CD4-positive, alpha-beta T cell (primary cell): ENCODE results near the gene FMNL2. TPM values are rescaled to one million over a fixed set of nuclear protein-coding genes. Genes with fewer than 3 reads are reported as not detected.

ENCODE experiments used
- ATAC-seq: fragments of 200-7000 bp; cut with Tn5 transposase; one replicate; pipeline ENCODE4 v1.10.0; 2022; ENCODE audit warnings: mild to moderate bottlenecking; ENCODE audit not compliant: poor library complexity
- CTCF ChIA-PET: fragments of 350-600 bp; sonication (Branson Sonifier 250); formaldehyde crosslinking; loops from one replicate; lab custom pipeline; 2021; ENCODE audit warnings: antibody characterized with exemption, inconsistent platforms; lab: Charles Lee
- POLR2A ChIA-PET: fragments of 350-600 bp; sonication (Branson Sonifier 250); formaldehyde crosslinking; loops from one replicate; lab custom pipeline; 2021; ENCODE audit warnings: antibody characterized with exemption, inconsistent platforms; lab: Charles Lee
- DNase-seq, 14 experiments: peaks; one replicate each; pipeline ENCODE4 v3.0.0-alpha.2; 2013 to 2020; ENCODE audit warnings: mixed read lengths in 2 of 14
- H3K27ac ChIP-seq, 2 donors: one replicate each; pipeline versions ENCODE4 v1.5.1 to v1.7.0; 2013; ENCODE audit warnings: low read length in 2 of 2, low read depth in 1 of 2, mild to moderate bottlenecking in 1 of 2
- H3K27me3 ChIP-seq, 2 experiments: 1 replicate in 1 of 2; 2 replicates in 1 of 2; pipeline versions ENCODE4 v1.6.1 to v1.7.0; 2013; ENCODE audit warnings: low read length in 2 of 2, control low read depth in 1 of 2, mild to moderate bottlenecking in 1 of 2, moderate library complexity in 1 of 2; ENCODE audit not compliant: insufficient read depth in 2 of 2, control insufficient read depth in 1 of 2
- H3K36me3 ChIP-seq: one replicate; pipeline ENCODE4 v1.6.1; 2013; ENCODE audit warnings: low read length, control low read depth; ENCODE audit not compliant: insufficient read depth
- H3K4me1 ChIP-seq: one replicate; pipeline ENCODE4 v1.6.1; 2013; ENCODE audit warnings: low read length, control low read depth; ENCODE audit not compliant: insufficient read depth
- H3K4me3 ChIP-seq: one replicate; pipeline ENCODE4 v1.5.1; 2013; ENCODE audit warnings: mild to moderate bottlenecking, low read length, moderate library complexity
- H3K9me3 ChIP-seq, 2 experiments: 1 replicate in 1 of 2; 2 replicates in 1 of 2; pipeline versions ENCODE4 v1.6.1 to v1.7.0; 2013; ENCODE audit warnings: low read length in 2 of 2, mild to moderate bottlenecking in 2 of 2, control low read depth in 1 of 2, moderate library complexity in 1 of 2; ENCODE audit not compliant: control insufficient read depth in 1 of 2, insufficient read depth in 1 of 2
- H3K27ac Mint-ChIP-seq: one replicate; pipeline ENCODE4 v1.8.0; 2020; ENCODE audit warnings: mixed read lengths
- H3K27me3 Mint-ChIP-seq: one replicate; pipeline ENCODE4 v1.8.0; 2021; ENCODE audit warnings: mixed read lengths
- H3K36me3 Mint-ChIP-seq: one replicate; pipeline ENCODE4 v1.8.0; 2021; ENCODE audit warnings: low read depth, mixed read lengths
- H3K4me1 Mint-ChIP-seq: one replicate; pipeline ENCODE4 v1.8.0; 2021; ENCODE audit warnings: low read depth, mixed read lengths
- H3K4me3 Mint-ChIP-seq: one replicate; pipeline ENCODE4 v1.8.0; 2020; ENCODE audit warnings: mild to moderate bottlenecking, mixed read lengths
- H3K9me3 Mint-ChIP-seq: one replicate; pipeline ENCODE4 v1.8.0; 2020; ENCODE audit warnings: mixed read lengths
- intact Hi-C, 2 experiments: fragments of 100-400 bp; cut with DNase I in 1 of 2; cut with micrococcal nuclease in 1 of 2; formaldehyde crosslinking; loops; one replicate each; pipeline versions ENCODE4 v1.15.1 to v1.9.0; 2023 to 2025; cut with DNase I, micrococcal nuclease
- total RNA-seq, 174 experiments: library from RNA in 2 of 174; stranded (reverse) in 2 of 174; gene quantifications; one replicate each; pipeline ENCODE4 v1.2.3 and lab custom pipeline; 2021 to 2026
- TF ChIP-seq, protein P1 (sequence below): fragments of 200-600 bp; IDR thresholded peaks from one replicate; pipeline ENCODE4 v1.8.0; 2022; ENCODE audit warnings: antibody characterized with exemption, mild to moderate bottlenecking

The FMNL2 gene
- total RNA-seq, 2 experiments from 2014 or later: 0.30 to 0.31 TPM

DNA sequence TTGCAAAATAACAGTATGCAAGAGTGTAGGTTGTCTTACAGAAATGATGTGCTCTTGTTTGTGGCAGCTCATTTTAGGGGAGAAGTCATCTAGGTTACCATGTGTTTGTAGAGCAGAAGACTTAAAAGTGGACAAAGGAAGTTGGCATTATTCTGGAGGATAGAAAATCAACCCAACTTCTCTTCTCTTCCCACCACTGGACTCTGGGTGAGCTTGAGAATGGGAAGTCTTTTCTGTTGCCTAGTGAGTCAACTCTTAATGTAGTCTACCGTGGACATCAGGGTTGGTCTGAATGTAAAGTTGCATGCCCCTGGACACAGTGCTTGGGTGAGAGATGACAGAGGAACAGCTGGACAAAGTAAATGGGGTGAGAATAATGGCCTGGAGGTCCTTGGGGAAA is 98.3 kb downstream of the FMNL2 start:
- no peak overlapping the region for H3K27ac ChIP-seq
- no peak overlapping the region for H3K4me3 Mint-ChIP-seq
- H3K27me3 ChIP-seq: no peaks in the 10 kb centered on the region
- H3K4me1 Mint-ChIP-seq: no peaks in the 10 kb centered on the region
- no peaks in the 10 kb centered on the region for H3K36me3 Mint-ChIP-seq
- intact Hi-C loops: no loop called here
- no peaks in the 10 kb centered on the region for H3K4me1 ChIP-seq
- TF ChIP-seq, protein P1, sequence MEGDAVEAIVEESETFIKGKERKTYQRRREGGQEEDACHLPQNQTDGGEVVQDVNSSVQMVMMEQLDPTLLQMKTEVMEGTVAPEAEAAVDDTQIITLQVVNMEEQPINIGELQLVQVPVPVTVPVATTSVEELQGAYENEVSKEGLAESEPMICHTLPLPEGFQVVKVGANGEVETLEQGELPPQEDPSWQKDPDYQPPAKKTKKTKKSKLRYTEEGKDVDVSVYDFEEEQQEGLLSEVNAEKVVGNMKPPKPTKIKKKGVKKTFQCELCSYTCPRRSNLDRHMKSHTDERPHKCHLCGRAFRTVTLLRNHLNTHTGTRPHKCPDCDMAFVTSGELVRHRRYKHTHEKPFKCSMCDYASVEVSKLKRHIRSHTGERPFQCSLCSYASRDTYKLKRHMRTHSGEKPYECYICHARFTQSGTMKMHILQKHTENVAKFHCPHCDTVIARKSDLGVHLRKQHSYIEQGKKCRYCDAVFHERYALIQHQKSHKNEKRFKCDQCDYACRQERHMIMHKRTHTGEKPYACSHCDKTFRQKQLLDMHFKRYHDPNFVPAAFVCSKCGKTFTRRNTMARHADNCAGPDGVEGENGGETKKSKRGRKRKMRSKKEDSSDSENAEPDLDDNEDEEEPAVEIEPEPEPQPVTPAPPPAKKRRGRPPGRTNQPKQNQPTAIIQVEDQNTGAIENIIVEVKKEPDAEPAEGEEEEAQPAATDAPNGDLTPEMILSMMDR: no peak
- ChIA-PET POLR2A (no interaction called here), CTCF (no interaction called here)
- H3K27me3 Mint-ChIP-seq: peaks cover 15% of the 10 kb centered on the region
- H3K27ac Mint-ChIP-seq: no peak overlapping the region
- ATAC-seq (no peak), DNase-seq (peak in 2 of 14 experiments; percentile 8 to 9)
- H3K9me3 Mint-ChIP-seq: no peaks in the 10 kb centered on the region
- no peak overlapping the region for H3K4me3 ChIP-seq
- no peaks in the 10 kb centered on the region for H3K36me3 ChIP-seq
- H3K9me3 ChIP-seq: no peaks in the 10 kb centered on the region

DNA sequence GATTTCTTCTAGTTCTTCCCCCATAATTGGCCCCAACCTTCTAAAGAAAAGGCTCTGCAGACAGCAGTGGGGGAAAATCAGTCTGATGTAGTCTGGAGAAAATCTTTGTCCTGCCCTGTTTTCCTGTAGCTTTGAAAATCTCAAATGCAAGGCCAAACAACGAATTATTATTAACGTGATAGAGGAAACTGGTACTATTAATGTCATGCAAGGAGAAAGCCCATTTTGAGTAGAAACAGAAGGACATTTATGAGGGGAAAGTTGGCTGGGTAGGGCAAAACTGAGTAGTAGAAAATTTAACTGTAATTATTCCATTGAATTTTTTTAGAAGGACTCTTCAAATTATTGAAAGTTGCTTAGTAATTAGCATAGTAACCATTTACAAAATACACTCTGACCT is 98.8 kb downstream of the FMNL2 start:
- POLR2A ChIA-PET: no interaction called here
- Mint-ChIP-seq H3K36me3 (no peaks in the 10 kb centered on the region), H3K4me3 (no peak overlapping the region), H3K27me3 (peaks cover 11% of the 10 kb centered on the region), H3K4me1 (no peaks in the 10 kb centered on the region), H3K27ac (no peak overlapping the region), H3K9me3 (no peaks in the 10 kb centered on the region)
- TF ChIP-seq, protein P1: no peak
- Histone ChIP-seq H3K27me3 (no peaks in the 10 kb centered on the region), H3K4me3 (no peak overlapping the region), H3K4me1 (no peaks in the 10 kb centered on the region), H3K9me3 (no peaks in the 10 kb centered on the region), H3K36me3 (no peaks in the 10 kb centered on the region), H3K27ac (no peak overlapping the region)
- intact Hi-C loops: no loop called here
- no peak for ATAC-seq
- CTCF ChIA-PET: no interaction called here
- no peak for DNase-seq

- Mint-ChIP-seq H3K27me3 (peaks cover 11% of the 10 kb centered on the region), H3K9me3 (no peaks in the 10 kb centered on the region), H3K4me1 (no peaks in the 10 kb centered on the region), H3K4me3 (no peak overlapping the region), H3K36me3 (no peaks in the 10 kb centered on the region), H3K27ac (no peak overlapping the region)
- Histone ChIP-seq H3K27me3 (no peaks in the 10 kb centered on the region), H3K4me3 (no peak overlapping the region), H3K27ac (no peak overlapping the region), H3K36me3 (no peaks in the 10 kb centered on the region), H3K4me1 (no peaks in the 10 kb centered on the region), H3K9me3 (no peaks in the 10 kb centered on the region)
- TF ChIP-seq, protein P1: no peak
- POLR2A ChIA-PET: no interaction called here
- DNase-seq: no peak
- CTCF ChIA-PET: no interaction called here
- ATAC-seq: no peak
- intact Hi-C loops: no loop called here
These were observed 99.6 kb downstream of the FMNL2 start for GRCh38 chr2:152434395-152435182.
